ENCODE results near the gene DEUP1.

DEUP1 gene

DNA sequence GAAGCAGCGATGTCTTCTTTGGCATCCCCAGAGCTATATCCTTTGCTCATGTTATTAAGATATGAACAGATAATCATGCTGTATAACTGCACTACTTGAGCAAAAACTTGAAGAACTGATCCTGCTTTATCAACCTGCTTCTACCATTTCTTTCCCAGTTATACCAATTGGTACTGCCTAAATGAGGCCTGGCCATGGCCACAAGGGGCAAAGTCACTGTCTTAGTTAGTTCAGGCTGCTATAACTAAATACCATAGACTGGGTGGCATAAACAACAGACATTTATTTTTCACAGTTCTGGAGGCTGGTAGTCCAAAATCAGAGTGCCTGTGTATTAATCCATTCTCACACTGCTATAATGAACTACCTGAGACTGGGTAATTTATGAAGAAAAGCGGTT is 37.5 kb downstream of the DEUP1 start:
- Mint-ChIP-seq H3K4me3 (no peak overlapping the region), H3K36me3 (ENCODE audit: low read depth) (peaks cover 29% of the 10 kb centered on the region), H3K27ac (no peak overlapping the region), H3K9me3 (peaks cover 19% of the 10 kb centered on the region), H3K4me1 (no peaks in the 10 kb centered on the region), H3K27me3 (ENCODE audit: low read depth, poor library complexity) (no peaks in the 10 kb centered on the region)
- TF ChIP-seq, protein P1, sequence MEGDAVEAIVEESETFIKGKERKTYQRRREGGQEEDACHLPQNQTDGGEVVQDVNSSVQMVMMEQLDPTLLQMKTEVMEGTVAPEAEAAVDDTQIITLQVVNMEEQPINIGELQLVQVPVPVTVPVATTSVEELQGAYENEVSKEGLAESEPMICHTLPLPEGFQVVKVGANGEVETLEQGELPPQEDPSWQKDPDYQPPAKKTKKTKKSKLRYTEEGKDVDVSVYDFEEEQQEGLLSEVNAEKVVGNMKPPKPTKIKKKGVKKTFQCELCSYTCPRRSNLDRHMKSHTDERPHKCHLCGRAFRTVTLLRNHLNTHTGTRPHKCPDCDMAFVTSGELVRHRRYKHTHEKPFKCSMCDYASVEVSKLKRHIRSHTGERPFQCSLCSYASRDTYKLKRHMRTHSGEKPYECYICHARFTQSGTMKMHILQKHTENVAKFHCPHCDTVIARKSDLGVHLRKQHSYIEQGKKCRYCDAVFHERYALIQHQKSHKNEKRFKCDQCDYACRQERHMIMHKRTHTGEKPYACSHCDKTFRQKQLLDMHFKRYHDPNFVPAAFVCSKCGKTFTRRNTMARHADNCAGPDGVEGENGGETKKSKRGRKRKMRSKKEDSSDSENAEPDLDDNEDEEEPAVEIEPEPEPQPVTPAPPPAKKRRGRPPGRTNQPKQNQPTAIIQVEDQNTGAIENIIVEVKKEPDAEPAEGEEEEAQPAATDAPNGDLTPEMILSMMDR (IDR thresholded peaks at IDR 0.05), result no peak
- DNase-seq, result no peak

DNA sequence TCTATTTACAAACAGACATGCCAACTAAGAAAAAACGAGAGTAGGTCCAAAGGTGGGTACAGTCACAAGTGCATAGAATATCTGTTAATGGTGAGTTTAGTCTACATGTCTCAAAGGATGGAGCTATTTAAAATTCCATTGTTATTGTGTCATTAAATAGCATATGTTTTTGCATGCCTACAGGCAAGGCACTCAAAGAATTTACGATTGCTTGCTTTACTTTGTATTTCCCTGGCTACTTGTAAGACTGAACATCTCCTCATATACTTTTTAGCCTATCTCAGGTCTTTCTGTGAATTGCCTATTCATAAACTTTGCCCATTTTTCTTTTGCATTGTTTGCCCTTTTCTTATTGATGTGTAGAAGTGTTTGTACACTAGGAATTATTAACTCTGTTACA is 39.7 kb downstream of the DEUP1 start:
- DNase-seq, result no peak
- no peak overlapping the region for H3K4me3 Mint-ChIP-seq
- no peaks in the 10 kb centered on the region for H3K4me1 Mint-ChIP-seq
- H3K27ac Mint-ChIP-seq, result no peak overlapping the region
- peaks cover 29% of the 10 kb centered on the region for H3K36me3 Mint-ChIP-seq (ENCODE audit: low read depth)
- peaks cover 19% of the 10 kb centered on the region for H3K9me3 Mint-ChIP-seq
- H3K27me3 Mint-ChIP-seq (ENCODE audit: low read depth, poor library complexity), result no peaks in the 10 kb centered on the region
- TF ChIP-seq, protein P1 (IDR thresholded peaks at IDR 0.05), result no peak

DNA sequence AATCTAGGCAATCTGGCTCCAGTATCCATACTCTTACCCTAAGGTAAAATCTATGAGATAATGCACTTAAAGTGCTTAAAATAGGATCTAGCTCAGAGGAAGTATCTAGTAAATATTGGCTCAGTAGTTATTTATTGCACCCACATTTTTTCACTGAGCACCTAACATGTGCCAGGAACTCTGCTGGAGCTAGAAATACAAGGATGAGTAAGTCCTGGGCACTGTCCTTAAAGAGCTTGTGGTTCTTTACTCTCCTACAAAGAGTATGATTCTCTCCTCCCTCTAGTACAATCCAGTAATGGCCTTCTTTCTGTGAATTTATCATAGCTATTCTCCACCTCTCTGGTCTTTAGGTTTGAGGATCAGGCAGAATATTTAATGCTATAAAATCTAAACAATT is 59.2 kb downstream of the DEUP1 start:
- Mint-ChIP-seq H3K27me3 (ENCODE audit: low read depth, poor library complexity) (no peaks in the 10 kb centered on the region), H3K9me3 (no peaks in the 10 kb centered on the region), H3K4me1 (peaks cover 13% of the 10 kb centered on the region), H3K27ac (no peak overlapping the region), H3K36me3 (ENCODE audit: low read depth) (peaks cover 1% of the 10 kb centered on the region), H3K4me3 (no peak overlapping the region)
- TF ChIP-seq, protein P1 (IDR thresholded peaks at IDR 0.05), result no peak
- DNase-seq, result no peak

DNA sequence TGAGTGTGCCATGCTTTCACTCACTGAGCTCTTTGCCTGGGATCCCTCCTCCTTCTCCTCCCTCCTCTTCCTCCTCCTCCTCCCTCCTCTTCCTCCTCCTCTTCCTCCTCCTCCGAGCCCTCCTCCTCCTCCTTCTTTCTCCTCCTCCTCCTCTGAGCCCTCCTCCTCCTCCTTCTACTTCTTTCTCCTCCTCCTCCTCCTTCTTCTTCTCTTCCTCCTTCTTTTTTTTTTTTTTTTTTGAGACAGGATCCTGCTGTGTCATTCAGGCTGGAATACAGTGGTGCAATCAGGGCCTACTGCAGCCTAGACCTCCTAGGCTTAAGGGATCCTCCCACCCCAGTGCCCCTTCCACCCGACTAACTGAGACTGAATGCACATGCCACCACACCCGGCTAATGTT is 62.3 kb downstream of the DEUP1 start:
- Mint-ChIP-seq H3K4me3 (no peak overlapping the region), H3K36me3 (ENCODE audit: low read depth) (no peaks in the 10 kb centered on the region), H3K4me1 (peaks cover 13% of the 10 kb centered on the region), H3K27me3 (ENCODE audit: low read depth, poor library complexity) (no peaks in the 10 kb centered on the region), H3K9me3 (no peaks in the 10 kb centered on the region), H3K27ac (no peak overlapping the region)
- TF ChIP-seq, protein P1 (IDR thresholded peaks at IDR 0.05), result no peak
- no peak for DNase-seq

DNA sequence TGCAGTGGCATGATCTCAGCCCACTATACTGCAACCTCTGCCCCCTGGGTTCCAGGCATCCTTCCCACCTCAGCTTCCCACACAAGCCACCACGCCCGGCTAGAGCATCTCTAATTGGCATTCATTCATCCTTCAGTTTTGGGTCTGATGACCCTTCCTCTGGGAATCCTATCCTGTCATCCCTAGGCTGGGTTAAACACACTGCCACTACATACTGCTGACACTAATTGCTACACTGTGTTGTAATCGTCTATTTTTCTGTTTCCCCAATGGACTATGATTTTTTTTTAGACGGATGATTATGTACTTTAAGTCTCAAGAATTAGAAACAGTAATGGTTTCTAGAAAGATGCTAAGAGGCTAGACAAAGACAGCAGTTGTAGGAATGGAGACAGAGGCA is 62.8 kb downstream of the DEUP1 start:
- Mint-ChIP-seq H3K9me3 (no peaks in the 10 kb centered on the region), H3K4me3 (no peak overlapping the region), H3K27ac (peak overlapping the region; percentile 14), H3K27me3 (ENCODE audit: low read depth, poor library complexity) (no peaks in the 10 kb centered on the region), H3K4me1 (peaks cover 13% of the 10 kb centered on the region), H3K36me3 (ENCODE audit: low read depth) (no peaks in the 10 kb centered on the region)
- no peak for DNase-seq
- TF ChIP-seq, protein P1 (IDR thresholded peaks at IDR 0.05), result no peak

DNA sequence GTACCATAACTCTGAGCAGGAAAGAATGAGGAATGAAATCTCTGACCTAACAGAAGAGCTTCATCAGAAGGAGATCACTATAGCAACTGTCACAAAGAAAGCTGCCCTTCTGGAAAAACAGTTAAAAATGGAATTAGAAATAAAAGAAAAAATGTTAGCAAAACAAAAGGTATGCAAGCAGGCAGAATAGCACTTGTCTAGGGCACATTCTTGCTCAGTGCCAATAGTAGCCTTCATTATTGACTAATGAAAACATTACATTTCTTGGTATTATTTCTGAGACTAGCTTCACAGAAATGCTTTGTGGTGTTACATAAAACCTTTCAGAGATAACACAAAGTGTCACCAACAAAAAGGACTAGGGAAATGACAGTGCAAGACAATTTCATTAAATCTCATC is 63.9 kb downstream of the DEUP1 start:
- no peak for DNase-seq
- Mint-ChIP-seq H3K9me3 (no peaks in the 10 kb centered on the region), H3K4me1 (peaks cover 13% of the 10 kb centered on the region), H3K36me3 (ENCODE audit: low read depth) (no peaks in the 10 kb centered on the region), H3K4me3 (no peak overlapping the region), H3K27ac (no peak overlapping the region), H3K27me3 (ENCODE audit: low read depth, poor library complexity) (no peaks in the 10 kb centered on the region)
- TF ChIP-seq, protein P1 (IDR thresholded peaks at IDR 0.05), result no peak

All from nephron progenitor cell (in vitro differentiated cells).